ENCODE results near the gene SH3BP2. TPM values are rescaled to one million over a fixed set of nuclear protein-coding genes. Genes with fewer than 3 reads are reported as not detected.

Gene SH3BP2
- total RNA-seq, 1 experiment from 2014 or later, result 54.0 TPM

DNA sequence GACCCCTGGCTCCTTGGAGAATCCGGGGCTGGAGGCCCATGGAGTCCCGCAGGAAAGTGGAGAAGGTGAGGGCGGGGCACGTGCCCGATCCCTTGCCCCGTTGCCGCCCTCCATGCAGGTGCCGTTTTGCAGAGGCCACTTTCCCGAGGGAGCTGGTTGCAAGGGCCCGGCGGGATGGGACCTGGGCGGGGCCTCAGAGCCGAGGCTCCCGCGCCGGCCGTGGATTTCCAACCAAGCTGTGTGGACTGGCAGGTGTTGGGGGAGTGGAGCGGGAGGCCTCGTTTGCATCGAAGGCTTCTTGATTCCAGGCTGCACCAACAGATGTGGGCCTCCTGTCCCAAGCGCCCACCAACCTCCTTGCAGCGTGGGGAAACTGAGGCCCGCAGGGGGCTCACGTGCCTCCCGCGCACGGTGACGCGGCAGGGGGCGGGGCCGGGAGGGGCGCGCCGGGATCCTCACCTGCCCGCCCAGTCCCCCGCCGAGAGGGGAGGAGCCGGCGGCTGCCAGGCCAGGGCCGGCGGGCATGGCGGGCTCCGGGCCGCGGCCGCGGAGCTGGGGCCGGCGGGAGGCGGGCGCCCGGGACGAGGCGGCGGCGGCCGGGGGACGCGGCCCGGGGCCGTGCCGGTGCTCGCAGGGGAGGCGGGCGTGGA is 24.9 kb downstream of the SH3BP2 start:
- H3K27ac ChIP-seq, result no peak overlapping the region
- H3K27me3 ChIP-seq (ENCODE audit: insufficient read depth, low read depth), result no peaks in the 10 kb centered on the region
- H3K4me2 ChIP-seq, result peak overlapping the region; percentile 71
- no peak for TF ChIP-seq EZH2 (IDR thresholded peaks at IDR 0.05; ENCODE audit: low read depth)
- TF ChIP-seq, protein P1, sequence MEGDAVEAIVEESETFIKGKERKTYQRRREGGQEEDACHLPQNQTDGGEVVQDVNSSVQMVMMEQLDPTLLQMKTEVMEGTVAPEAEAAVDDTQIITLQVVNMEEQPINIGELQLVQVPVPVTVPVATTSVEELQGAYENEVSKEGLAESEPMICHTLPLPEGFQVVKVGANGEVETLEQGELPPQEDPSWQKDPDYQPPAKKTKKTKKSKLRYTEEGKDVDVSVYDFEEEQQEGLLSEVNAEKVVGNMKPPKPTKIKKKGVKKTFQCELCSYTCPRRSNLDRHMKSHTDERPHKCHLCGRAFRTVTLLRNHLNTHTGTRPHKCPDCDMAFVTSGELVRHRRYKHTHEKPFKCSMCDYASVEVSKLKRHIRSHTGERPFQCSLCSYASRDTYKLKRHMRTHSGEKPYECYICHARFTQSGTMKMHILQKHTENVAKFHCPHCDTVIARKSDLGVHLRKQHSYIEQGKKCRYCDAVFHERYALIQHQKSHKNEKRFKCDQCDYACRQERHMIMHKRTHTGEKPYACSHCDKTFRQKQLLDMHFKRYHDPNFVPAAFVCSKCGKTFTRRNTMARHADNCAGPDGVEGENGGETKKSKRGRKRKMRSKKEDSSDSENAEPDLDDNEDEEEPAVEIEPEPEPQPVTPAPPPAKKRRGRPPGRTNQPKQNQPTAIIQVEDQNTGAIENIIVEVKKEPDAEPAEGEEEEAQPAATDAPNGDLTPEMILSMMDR (conservative IDR thresholded peaks at IDR 0.05), result no peak
- no peaks in the 10 kb centered on the region for H3K79me2 ChIP-seq (ENCODE audit: low read depth)
- no peaks in the 10 kb centered on the region for H3K9me3 ChIP-seq (ENCODE audit: insufficient read depth, low read depth)
- intact Hi-C loops (cut with micrococcal nuclease; ENCODE audit: unreplicated experiment), result no loop called here
- H2AFZ ChIP-seq, result no peak overlapping the region
- no peaks in the 10 kb centered on the region for H3F3A ChIP-seq (ENCODE audit: insufficient read depth, low read depth)
- peak in 1 of 2 experiments; percentile 55 for DNase-seq
- no peaks in the 10 kb centered on the region for H3K9me2 ChIP-seq (ENCODE audit: insufficient read depth)
- H3K36me3 ChIP-seq (ENCODE audit: low read depth), result no peaks in the 10 kb centered on the region
- peak overlapping the region; percentile 55; the same call in 1 of the 2 replicates for H3K4me3 ChIP-seq
- H3K4me1 ChIP-seq (replicated peaks; ENCODE audit: insufficient read depth), result no peaks in the 10 kb centered on the region
- BruUV-seq (replicated peaks), result no TSS peak
- no peaks in the 10 kb centered on the region for H4K20me1 ChIP-seq (ENCODE audit: insufficient read depth)
- ChIA-PET CTCF (interaction anchor here (1.2 kb wide), 1 partner anchor 146 kb away, joined by 4 read pairs; the partner anchor contains the start of gene GRK4), POLR2A (ENCODE audit: unreplicated experiment) (interaction anchor here (0.5 kb wide), 1 partner anchor 31 kb away, joined by 3 read pairs; no protein-coding TSS in a partner anchor)

DNA sequence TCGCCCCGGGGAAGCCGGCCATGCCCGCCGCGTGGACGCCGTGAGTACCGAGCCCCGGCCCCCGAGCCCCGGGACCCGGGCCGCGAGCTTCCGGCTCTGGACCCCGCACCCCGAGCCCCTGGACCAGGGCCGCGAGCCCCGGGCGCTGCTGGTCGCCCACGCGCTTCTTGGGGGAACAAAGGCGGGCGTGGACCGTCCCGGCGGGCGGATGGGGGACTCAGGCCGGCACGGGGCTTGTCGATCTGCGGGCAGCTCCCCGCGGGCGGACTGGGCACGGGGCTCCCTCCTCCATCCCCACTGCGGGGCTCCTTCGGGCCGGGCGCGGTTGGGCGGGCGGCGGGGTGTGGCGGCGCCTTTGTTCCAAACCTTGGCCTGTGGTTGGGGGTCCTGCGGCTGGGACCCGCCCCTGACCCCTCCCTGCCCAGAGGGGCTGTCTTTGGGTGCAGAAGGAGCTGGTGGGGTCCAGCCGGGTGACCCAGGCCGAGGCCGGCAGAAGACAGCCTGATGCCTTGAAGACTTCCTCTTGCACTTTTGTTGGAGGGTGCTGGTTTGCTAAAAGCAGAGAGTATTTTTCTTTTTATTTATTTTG is 25.6 kb downstream of the SH3BP2 start:
- DNase-seq, result no peak
- H2AFZ ChIP-seq, result no peak overlapping the region
- H3K4me3 ChIP-seq, result peak overlapping the region; percentile 55
- BruUV-seq (replicated peaks), result no TSS peak
- no peaks in the 10 kb centered on the region for H4K20me1 ChIP-seq (ENCODE audit: insufficient read depth)
- TF ChIP-seq EZH2 (IDR thresholded peaks at IDR 0.05; ENCODE audit: low read depth), result no peak
- TF ChIP-seq, protein P1 (conservative IDR thresholded peaks at IDR 0.05), result no peak
- no peaks in the 10 kb centered on the region for H3K9me2 ChIP-seq (ENCODE audit: insufficient read depth)
- no peaks in the 10 kb centered on the region for H3K79me2 ChIP-seq (ENCODE audit: low read depth)
- intact Hi-C loops (cut with micrococcal nuclease; ENCODE audit: unreplicated experiment), result no loop called here
- CTCF ChIA-PET, result interaction anchor here (1.2 kb wide), 1 partner anchor 145 kb away, joined by 4 read pairs; the partner anchor contains the start of gene GRK4
- H3K9me3 ChIP-seq (ENCODE audit: insufficient read depth, low read depth), result no peaks in the 10 kb centered on the region
- POLR2A ChIA-PET (ENCODE audit: unreplicated experiment), result no interaction called here
- no peaks in the 10 kb centered on the region for H3K27me3 ChIP-seq (ENCODE audit: insufficient read depth, low read depth)
- H3K36me3 ChIP-seq (ENCODE audit: low read depth), result no peaks in the 10 kb centered on the region
- peak overlapping the region; percentile 78 for H3K4me2 ChIP-seq
- no peaks in the 10 kb centered on the region for H3F3A ChIP-seq (ENCODE audit: insufficient read depth, low read depth)
- no peak overlapping the region for H3K27ac ChIP-seq
- no peaks in the 10 kb centered on the region for H3K4me1 ChIP-seq (replicated peaks; ENCODE audit: insufficient read depth)

DNA sequence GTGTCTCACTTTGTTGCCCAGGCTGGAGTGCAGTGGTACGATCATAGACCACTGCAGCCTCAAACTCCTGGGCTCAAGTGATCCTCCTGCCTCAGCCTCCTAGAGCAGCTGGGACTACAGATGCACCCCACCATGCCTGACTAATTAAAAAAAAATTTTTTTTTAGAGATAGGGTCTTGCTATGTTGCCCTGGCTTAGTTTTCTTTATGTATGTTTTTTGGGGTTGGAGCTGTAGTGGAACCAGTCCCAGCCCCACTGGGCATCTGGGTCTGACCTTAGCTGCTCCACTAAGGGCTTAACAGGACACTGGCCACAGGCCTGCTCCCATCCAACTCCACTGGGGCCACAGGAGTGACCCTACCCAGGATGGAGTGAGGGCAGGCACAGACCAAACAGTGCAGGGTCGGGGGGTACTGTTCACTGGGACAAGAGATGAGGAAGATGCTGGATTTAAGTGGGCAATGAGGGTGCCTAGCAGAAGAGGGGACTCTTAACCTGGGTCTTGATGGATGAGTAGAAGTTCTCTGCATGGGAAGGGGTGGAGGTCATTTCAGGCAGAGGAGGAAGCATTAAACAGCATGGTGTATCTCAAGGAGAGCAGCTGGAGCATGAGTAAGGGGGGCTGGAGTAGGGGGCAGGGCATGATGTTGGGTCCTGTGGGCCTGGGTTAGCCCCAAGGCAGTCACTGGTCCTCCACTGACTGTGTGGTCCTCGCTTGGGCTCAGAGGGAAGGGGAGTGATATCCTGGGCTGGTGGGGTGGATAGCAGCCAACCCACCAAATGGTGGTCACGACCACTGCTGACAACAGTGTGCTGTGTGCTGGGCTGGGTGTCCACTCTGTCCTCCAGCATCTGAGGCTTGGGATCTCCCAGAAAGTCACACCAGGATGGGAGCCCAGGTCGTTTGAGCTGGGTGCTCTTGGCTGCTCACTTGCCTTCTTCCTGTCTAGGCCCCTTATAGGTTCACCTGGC is 26.6 kb downstream of the SH3BP2 start:
- H3K9me3 ChIP-seq (ENCODE audit: insufficient read depth, low read depth), result no peaks in the 10 kb centered on the region
- peak overlapping the region; percentile 78; the same call in 1 of the 2 replicates for H3K4me2 ChIP-seq
- no peaks in the 10 kb centered on the region for H3K9me2 ChIP-seq (ENCODE audit: insufficient read depth)
- H2AFZ ChIP-seq, result no peak overlapping the region
- intact Hi-C loops (cut with micrococcal nuclease; ENCODE audit: unreplicated experiment), result no loop called here
- no peak for DNase-seq
- H4K20me1 ChIP-seq (ENCODE audit: insufficient read depth), result no peaks in the 10 kb centered on the region
- H3K27me3 ChIP-seq (ENCODE audit: insufficient read depth, low read depth), result no peaks in the 10 kb centered on the region
- H3K36me3 ChIP-seq (ENCODE audit: low read depth), result no peaks in the 10 kb centered on the region
- no peak overlapping the region for H3K4me3 ChIP-seq
- no peaks in the 10 kb centered on the region for H3K79me2 ChIP-seq (ENCODE audit: low read depth)
- H3K27ac ChIP-seq, result no peak overlapping the region
- no peaks in the 10 kb centered on the region for H3F3A ChIP-seq (ENCODE audit: insufficient read depth, low read depth)
- ChIA-PET CTCF (interaction anchor here (1.2 kb wide), 1 partner anchor 144 kb away, joined by 4 read pairs; the partner anchor contains the start of gene GRK4), POLR2A (ENCODE audit: unreplicated experiment) (no interaction called here)
- BruUV-seq (replicated peaks), result TSS peak; percentile 21
- TF ChIP-seq EZH2 (IDR thresholded peaks at IDR 0.05; ENCODE audit: low read depth), result no peak
- TF ChIP-seq, protein P1 (conservative IDR thresholded peaks at IDR 0.05), result no peak
- no peaks in the 10 kb centered on the region for H3K4me1 ChIP-seq (replicated peaks; ENCODE audit: insufficient read depth)

Data from PC-9 (cell line).